Thoracic aorta (tissue), 2 donors: ENCODE measurements around the gene C2CD3. TPM values are rescaled to one million over a fixed set of nuclear protein-coding genes. Genes with fewer than 3 reads are reported as not detected.

Experiments
- ATAC-seq: fragments of 150-250 bp; one replicate; pipeline ENCODE4 v1.8.0; 2017; ENCODE audit warnings: low read depth; ENCODE audit not compliant: insufficient number of reproducible peaks, low FRiP score
- DNase-seq: peaks from one replicate; pipeline ENCODE4 v3.0.0-alpha.2; 2020; ENCODE audit warnings: low spot score
- H3K27ac ChIP-seq, 2 donors: fragments of 200-600 bp; sonication (generic); 1 replicate in 1 of 2; 2 replicates in 1 of 2; pipeline ENCODE4 v1.5.1; 2016; ENCODE audit warnings: mild to moderate bottlenecking in 2 of 2, moderate library complexity in 2 of 2
- H3K27me3 ChIP-seq: fragments of 200-600 bp; sonication (generic); replicated peaks from 2 replicates; pipeline ENCODE4 v1.6.0; 2016; ENCODE audit warnings: mild to moderate bottlenecking; ENCODE audit not compliant: insufficient read depth
- H3K36me3 ChIP-seq: fragments of 200-600 bp; sonication (generic); one replicate; pipeline ENCODE4 v1.5.1; 2016
- H3K4me1 ChIP-seq, 2 donors: fragments of 200-600 bp; sonication (generic); 1 replicate in 1 of 2; 2 replicates in 1 of 2; pipeline versions ENCODE4 v1.5.1 to v1.6.0; 2016; ENCODE audit warnings: low read depth in 2 of 2, mild to moderate bottlenecking in 1 of 2; ENCODE audit not compliant: control insufficient read depth in 1 of 2
- H3K4me3 ChIP-seq: fragments of 200-600 bp; sonication (generic); 2 replicates; pipeline ENCODE4 v1.5.1; 2016; ENCODE audit warnings: mild to moderate bottlenecking
- H3K9me3 ChIP-seq: fragments of 200-600 bp; sonication (generic); 2 replicates; pipeline ENCODE4 v1.5.1; 2016
- CTCF ChIP-seq: fragments of 200-600 bp; sonication (generic); IDR thresholded peaks from one replicate; pipeline ENCODE4 v1.5.1; 2019; ENCODE audit warnings: antibody characterized with exemption
- total RNA-seq, 2 donors: library from RNA; depleted of rRNA; stranded (reverse); fragments of >200 nt; gene quantifications; one replicate each; pipeline versions ENCODE4 v1.1.0 to v1.2.3, GENCODE V29; 2016

C2CD3 gene
- total RNA-seq, 2 donors from 2014 or later, result 23.7 to 30.6 TPM

DNA sequence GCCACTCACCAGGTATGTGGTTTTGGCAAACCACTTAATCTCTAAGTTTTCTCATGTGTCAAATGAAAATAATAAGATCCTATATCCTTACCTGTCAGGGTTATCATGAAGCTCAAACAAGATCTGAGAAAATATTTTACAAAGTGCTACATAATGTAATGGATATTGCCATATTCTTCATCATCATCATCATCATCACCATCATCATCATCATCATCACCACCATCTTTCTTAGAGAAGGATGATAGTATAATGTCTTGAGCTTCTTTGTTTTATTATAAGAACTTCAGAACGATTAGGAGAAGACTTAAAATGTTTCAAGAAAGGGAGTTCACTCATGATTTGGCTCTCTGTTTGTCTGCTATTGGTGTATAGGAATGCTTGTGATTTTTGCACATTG is 89.4 kb downstream of the C2CD3 start:
- H3K27me3 ChIP-seq, result no peaks in the 10 kb centered on the region
- H3K9me3 ChIP-seq, result no peaks in the 10 kb centered on the region
- H3K4me3 ChIP-seq, result no peak overlapping the region
- H3K36me3 ChIP-seq, result peaks cover 16% of the 10 kb centered on the region
- no peaks in the 10 kb centered on the region for H3K4me1 ChIP-seq
- DNase-seq, result no peak
- no peak for TF ChIP-seq CTCF
- ATAC-seq, result no peak
- no peak overlapping the region for H3K27ac ChIP-seq

- TF ChIP-seq CTCF, result no peak
- no peaks in the 10 kb centered on the region for H3K27me3 ChIP-seq
- no peak overlapping the region for H3K4me3 ChIP-seq
- H3K36me3 ChIP-seq, result peaks cover 20% of the 10 kb centered on the region
- DNase-seq (no peak), ATAC-seq (no peak)
- H3K4me1 ChIP-seq, result no peaks in the 10 kb centered on the region
- H3K27ac ChIP-seq, result no peak overlapping the region
- no peaks in the 10 kb centered on the region for H3K9me3 ChIP-seq
These were observed 93.6 kb downstream of the C2CD3 start for GRCh38 chr11:74077193-74077592.

GRCh38 chr11:74072721-74073120 is 98.1 kb downstream of the C2CD3 start:
- ATAC-seq (no peak), DNase-seq (no peak)
- Histone ChIP-seq H3K27me3 (no peaks in the 10 kb centered on the region), H3K36me3 (peaks cover 18% of the 10 kb centered on the region), H3K4me3 (no peak overlapping the region), H3K4me1 (no peaks in the 10 kb centered on the region), H3K9me3 (no peaks in the 10 kb centered on the region), H3K27ac (no peak overlapping the region)
- no peak for TF ChIP-seq CTCF

DNA sequence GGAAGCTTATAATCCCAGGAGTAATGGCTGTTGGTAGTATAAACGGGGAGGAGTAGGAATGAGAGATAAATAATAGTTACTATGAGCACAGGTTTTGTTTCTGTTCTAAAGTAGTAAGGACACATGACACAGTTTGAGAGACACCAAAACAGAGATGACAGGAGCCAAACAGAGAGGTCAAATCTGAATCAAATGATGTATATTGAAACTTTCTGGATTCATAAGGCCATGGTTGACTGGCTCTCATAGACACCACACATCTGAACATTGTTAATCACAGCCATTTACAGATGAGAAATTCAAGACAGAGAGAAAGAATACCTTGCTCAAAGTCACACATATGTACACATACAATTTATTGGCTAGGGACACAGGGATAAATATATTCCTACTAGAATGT is 98.5 kb downstream of the C2CD3 start:
- Histone ChIP-seq H3K9me3 (no peaks in the 10 kb centered on the region), H3K36me3 (peaks cover 18% of the 10 kb centered on the region), H3K27me3 (no peaks in the 10 kb centered on the region), H3K4me1 (no peaks in the 10 kb centered on the region), H3K4me3 (no peak overlapping the region), H3K27ac (no peak overlapping the region)
- ATAC-seq, result no peak
- TF ChIP-seq CTCF, result no peak
- no peak for DNase-seq

GRCh38 chr11:74070723-74071492 is 99.9 kb downstream of the C2CD3 start:
- no peak overlapping the region for H3K4me3 ChIP-seq
- H3K4me1 ChIP-seq, result no peaks in the 10 kb centered on the region
- no peak for TF ChIP-seq CTCF
- ATAC-seq (no peak), DNase-seq (no peak)
- no peak overlapping the region for H3K27ac ChIP-seq
- no peaks in the 10 kb centered on the region for H3K9me3 ChIP-seq
- peaks cover 18% of the 10 kb centered on the region for H3K36me3 ChIP-seq
- H3K27me3 ChIP-seq, result no peaks in the 10 kb centered on the region
